ENCODE results near the gene NIPBL. TPM values are rescaled to one million over a fixed set of nuclear protein-coding genes. Genes with fewer than 3 reads are reported as not detected.
"Not testable (repeated sequence)": the region's sequence is repeated elsewhere in the genome, so short reads cannot be mapped to it uniquely, and the experiment has no call there.

NIPBL gene
- polyA plus RNA-seq, 10 donors: 34.0 to 54.0 (median 40.9) TPM

DNA sequence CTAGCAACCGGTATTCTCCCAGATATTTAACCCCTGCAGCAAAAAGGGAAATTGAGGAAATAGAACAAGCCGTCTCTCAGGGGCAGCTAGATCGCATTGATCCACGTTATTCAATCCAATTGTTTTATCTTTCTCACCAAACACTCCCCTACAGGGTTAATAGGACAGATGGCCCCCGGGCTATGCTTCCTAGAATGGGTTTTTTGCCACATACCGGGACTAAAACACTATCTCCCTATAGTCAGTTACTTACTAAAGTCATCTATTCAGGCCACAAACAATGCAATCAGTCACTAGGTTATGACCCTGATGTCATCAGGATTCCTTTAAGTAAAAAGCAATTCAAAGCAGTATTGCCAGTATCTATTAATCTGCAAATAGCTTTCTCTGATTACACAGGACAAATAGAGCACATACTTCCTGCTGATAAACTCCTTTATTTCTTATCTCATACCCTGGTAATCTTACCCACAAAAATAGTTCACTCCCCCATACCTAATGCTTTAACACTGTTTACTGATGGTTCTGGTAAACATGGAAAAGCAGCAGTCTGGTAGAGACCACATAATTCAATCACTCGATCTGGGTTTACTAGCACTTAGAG lies 213.7 kb downstream of the NIPBL start:
- no peak for DNase-seq

- DNase-seq: no peak
These were observed 214.2 kb downstream of the NIPBL start for GRCh38 chr5:37090781-37091180.

DNA sequence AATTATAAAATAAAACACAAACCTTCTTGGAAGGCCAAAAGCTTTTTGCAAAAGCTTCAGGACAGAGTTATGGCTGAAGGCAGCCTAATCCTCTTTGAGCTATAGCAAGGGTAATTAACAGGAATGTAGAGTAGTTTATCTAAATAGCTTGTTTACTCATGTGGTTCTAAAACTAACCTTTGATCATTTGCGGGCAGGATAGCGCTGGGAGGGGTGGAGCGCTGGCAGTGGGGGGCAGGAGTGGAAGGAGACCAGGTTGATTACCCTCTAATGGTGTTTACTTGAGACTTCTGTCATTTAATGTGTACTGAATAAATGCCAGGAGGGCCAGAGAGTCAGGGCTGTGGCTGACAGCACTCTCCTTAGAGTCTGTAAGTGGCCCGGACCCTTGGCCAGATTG lies 217.2 kb downstream of the NIPBL start:
- DNase-seq: not testable (repeated sequence)

GRCh38 chr5:37099267-37099666 lies 222.7 kb downstream of the NIPBL start:
- not testable (repeated sequence) for DNase-seq

DNA sequence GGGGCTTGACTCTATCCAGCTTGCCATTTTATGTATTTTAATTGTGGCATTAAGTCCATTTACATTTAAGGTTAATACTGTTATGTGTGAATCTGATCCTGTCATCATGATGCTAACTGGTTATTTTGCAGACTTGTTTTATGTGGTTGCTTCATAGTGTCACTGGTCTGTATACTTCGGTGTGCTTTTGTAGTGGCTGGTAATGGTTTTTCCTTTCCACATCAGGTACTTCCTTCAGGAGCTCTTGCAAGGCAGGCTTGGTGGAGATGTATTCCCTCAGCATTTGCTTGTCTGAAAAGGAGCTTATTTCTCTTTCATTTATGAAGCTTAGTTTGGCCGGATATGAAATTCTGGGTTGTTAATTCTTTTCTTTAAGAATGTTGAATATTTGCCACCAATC lies 226.7 kb downstream of the NIPBL start:
- no peak for DNase-seq

GRCh38 chr5:37109338-37109737 lies 232.8 kb downstream of the NIPBL start:
- DNase-seq: no peak

DNA sequence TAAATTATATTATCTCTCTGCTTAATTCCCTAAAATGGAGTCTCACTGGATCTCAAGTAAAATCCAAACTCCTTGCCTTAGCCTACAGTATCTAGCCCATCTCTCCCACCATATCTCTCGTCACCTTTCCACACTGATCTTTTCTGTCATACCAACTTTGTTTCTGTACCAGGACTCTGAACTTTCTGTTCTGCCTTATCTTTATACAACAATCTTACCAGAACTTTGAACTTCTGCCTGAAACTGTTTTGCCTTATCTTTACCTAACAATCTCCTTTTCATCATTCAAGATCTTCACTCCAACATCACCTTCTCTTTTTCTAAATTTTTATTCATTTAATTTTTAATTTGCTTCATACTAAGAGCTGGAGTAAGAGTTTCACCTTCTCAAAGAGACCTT lies 233.6 kb downstream of the NIPBL start:
- no peak for DNase-seq

DNA sequence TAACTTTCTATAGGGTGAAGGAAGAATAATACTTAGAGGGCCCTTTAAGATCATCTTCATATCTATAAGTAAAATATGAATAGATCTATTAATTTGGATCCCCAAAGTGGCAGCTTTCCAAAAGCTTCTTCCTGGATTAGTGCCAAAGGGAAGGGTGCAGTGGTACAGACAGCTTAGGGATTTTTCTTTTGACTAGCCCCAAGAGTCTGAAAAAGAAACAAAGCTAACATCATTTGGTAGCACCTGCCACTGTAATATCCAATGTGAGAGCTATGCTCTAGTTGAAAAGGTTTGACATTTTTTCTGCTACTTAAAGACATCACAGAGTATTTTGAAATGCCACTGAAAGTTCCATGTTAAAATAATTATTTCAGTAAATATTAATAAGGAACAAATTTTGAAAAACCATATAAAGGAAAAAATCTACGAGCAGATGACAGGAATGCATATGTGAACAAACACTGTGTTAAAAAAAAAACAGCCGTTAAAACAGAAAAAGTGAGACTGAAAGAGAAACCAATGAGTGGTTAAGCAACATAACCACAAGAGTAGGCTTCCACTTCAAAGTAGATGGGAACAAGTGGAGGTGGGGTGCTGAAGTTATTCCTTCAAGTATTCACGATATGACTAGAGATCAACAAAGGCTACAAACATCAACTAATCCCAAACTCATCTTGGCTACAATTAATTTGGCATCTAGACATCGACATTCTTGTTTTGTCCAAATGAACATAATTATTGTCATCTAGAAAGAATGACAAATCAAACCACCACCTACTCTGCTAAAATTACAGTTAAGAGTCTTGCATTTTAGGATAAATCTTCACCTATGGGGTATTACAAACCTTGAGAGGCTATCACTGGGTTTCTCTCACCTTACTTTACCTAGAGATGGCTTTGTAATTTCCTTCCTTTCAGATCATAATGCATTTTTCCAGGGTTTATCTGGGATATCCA lies 235.1 kb downstream of the NIPBL start:
- DNase-seq: no peak

DNA sequence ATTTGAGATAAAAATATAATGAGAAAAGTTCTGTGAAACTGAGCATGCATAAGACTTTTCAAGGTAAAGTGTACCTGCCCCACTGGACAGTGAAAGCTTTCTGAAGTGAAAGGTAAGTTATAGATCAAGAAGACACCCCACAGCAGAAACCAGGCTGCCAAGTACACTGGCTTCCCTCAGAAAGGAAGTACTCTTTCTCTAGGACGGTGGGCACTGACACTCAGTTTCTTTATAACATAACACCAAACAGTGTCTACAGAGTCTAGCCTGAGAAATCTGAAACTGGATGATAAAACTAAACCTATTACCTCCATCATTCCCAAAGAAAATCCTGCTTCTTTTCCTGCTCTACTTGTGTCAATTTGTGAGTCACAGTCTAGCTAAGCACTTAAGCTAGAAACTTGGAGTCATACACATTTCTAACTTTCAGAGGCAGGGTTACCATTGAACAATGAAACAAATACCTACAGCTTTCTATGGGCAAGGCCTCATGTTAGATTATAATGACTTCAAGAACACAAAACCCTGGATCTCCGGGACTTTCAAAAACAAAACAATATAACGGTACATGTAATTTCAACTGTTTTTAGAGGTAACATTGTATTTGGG lies 235.9 kb downstream of the NIPBL start:
- DNase-seq: no peak
